Endodermal cell (in vitro differentiated cells): ENCODE measurements around the gene ATXN1. TPM values are rescaled to one million over a fixed set of nuclear protein-coding genes. Genes with fewer than 3 reads are reported as not detected.

Experiments used
- DNase-seq: peaks from one replicate; pipeline ENCODE4 v3.0.0-alpha.2; 2017
- H3K27ac ChIP-seq: 2 replicates; pipeline ENCODE4 v1.5.1; 2013; ENCODE audit warnings: mild to moderate bottlenecking, low read depth, low read length, moderate library complexity
- H3K27me3 ChIP-seq: 2 replicates; pipeline ENCODE4 v1.6.1; 2013; ENCODE audit warnings: mild to moderate bottlenecking, low read length, moderate library complexity; ENCODE audit not compliant: insufficient read depth, control insufficient read depth, poor library complexity, severe bottlenecking
- H3K36me3 ChIP-seq: 2 replicates; pipeline ENCODE4 v1.7.0; 2013; ENCODE audit warnings: mild to moderate bottlenecking, low read length, moderate library complexity; ENCODE audit not compliant: control insufficient read depth, insufficient read depth
- H3K4me1 ChIP-seq: one replicate; pipeline ENCODE4 v1.7.0; 2013; ENCODE audit warnings: low read length; ENCODE audit not compliant: control insufficient read depth, insufficient read depth
- H3K4me3 ChIP-seq: 2 replicates; pipeline ENCODE4 v1.5.1; 2013; ENCODE audit warnings: mild to moderate bottlenecking, low read length, moderate library complexity
- H3K9ac ChIP-seq: 2 replicates; pipeline ENCODE4 v1.6.1; 2013; ENCODE audit warnings: mild to moderate bottlenecking, low read length, moderate library complexity; ENCODE audit not compliant: poor library complexity, severe bottlenecking; ENCODE audit errors: extremely low read depth
- H3K9me3 ChIP-seq: 2 replicates; pipeline ENCODE4 v1.6.1; 2013; ENCODE audit warnings: mild to moderate bottlenecking, low read length, moderate library complexity; ENCODE audit not compliant: control insufficient read depth
- H3K27ac Mint-ChIP-seq: 2 replicates; pipeline ENCODE4 v1.8.0; 2020; ENCODE audit warnings: mixed read lengths
- H3K27me3 Mint-ChIP-seq: 2 replicates; pipeline ENCODE4 v1.8.0; 2021; ENCODE audit warnings: mild to moderate bottlenecking, mixed read lengths; ENCODE audit not compliant: insufficient read depth
- H3K36me3 Mint-ChIP-seq: 2 replicates; pipeline ENCODE4 v1.8.0; 2020; ENCODE audit warnings: low read depth, mixed read lengths
- H3K4me1 Mint-ChIP-seq: 2 replicates; pipeline ENCODE4 v1.8.0; 2020; ENCODE audit warnings: mixed read lengths
- H3K4me3 Mint-ChIP-seq: 2 replicates; pipeline ENCODE4 v1.8.0; 2020; ENCODE audit warnings: mild to moderate bottlenecking, moderate library complexity, mixed read lengths
- H3K9me3 Mint-ChIP-seq: 2 replicates; pipeline ENCODE4 v1.8.0; 2020; ENCODE audit warnings: mild to moderate bottlenecking, mixed read lengths
- WGBS, 2 experiments: methylation state at CpG; one replicate each; pipeline versions ENCODE4 v1.1.5 to v1.1.7; 2013; ENCODE audit warnings: missing lambda C conversion rate in 2 of 2, mixed read lengths in 1 of 2; ENCODE audit not compliant: insufficient coverage in 1 of 2, insufficient read length in 1 of 2; 5-methylcytosine and 5-hydroxymethylcytosine counted together
- total RNA-seq, 2 donors: library from RNA; stranded (reverse); fragmentation: NEBNext Ultra II Directional in 1 of 2; extraction: Animal tissue kit (Norgen Biotek cat#: 25700) in 1 of 2; gene quantifications; 2 replicates in 1 of 2; 3 replicates in 1 of 2; pipeline ENCODE4 v1.2.1, GENCODE V29; 2021
- TF ChIP-seq, protein P1 (sequence below): fragments of 200-600 bp; sonication (generic); conservative IDR thresholded peaks from 2 replicates; pipeline ENCODE4 v1.5.0; 2021; ENCODE audit warnings: antibody characterized with exemption, mild to moderate bottlenecking

Gene ATXN1
- total RNA-seq, 2 donors from 2014 or later: 10.4 to 15.9 TPM

DNA sequence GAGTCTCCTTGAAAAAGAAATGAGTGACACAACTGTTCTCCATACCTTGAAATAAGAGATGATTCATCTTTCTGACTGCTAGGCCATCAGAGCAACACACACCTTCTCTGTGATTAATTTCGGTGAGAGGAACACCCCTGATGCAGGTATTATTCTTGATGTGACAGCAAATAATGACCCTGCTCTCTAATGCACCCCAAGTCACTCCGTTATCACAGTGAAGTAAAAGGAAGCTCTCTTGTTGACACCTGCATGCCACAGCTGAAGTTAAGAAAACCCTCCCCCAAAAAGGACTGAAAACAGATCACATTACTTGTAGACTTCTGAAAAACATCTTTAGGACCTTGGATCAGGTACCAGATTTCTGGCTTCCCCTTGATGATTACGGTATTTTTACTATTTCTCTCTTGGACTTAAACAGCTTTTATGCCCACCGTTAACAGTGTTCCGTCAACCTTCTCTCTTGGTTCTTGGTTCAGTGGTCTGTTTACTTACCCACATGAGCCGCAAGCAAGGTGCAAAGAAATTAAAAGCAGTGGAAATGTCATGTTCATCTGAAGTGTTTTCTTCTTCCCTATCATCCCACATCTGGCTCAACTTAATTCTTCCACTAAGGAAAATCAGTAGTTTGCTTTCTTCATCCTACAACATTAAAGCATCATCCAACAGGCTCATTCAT is 273.1 kb downstream of the ATXN1 start:
- WGBS, 2 experiments: 92 to 98% methylated on average over 3 to 6 of the region's 6 CpGs
- Mint-ChIP-seq H3K36me3 (peaks cover 6% of the 10 kb centered on the region), H3K27me3 (no peaks in the 10 kb centered on the region), H3K4me3 (no peak overlapping the region), H3K27ac (no peak overlapping the region), H3K4me1 (peaks cover 19% of the 10 kb centered on the region), H3K9me3 (peaks cover 4% of the 10 kb centered on the region)
- no peak for DNase-seq
- no peak overlapping the region for H3K9ac ChIP-seq
- H3K9me3 ChIP-seq: peaks cover 4% of the 10 kb centered on the region
- TF ChIP-seq, protein P1, sequence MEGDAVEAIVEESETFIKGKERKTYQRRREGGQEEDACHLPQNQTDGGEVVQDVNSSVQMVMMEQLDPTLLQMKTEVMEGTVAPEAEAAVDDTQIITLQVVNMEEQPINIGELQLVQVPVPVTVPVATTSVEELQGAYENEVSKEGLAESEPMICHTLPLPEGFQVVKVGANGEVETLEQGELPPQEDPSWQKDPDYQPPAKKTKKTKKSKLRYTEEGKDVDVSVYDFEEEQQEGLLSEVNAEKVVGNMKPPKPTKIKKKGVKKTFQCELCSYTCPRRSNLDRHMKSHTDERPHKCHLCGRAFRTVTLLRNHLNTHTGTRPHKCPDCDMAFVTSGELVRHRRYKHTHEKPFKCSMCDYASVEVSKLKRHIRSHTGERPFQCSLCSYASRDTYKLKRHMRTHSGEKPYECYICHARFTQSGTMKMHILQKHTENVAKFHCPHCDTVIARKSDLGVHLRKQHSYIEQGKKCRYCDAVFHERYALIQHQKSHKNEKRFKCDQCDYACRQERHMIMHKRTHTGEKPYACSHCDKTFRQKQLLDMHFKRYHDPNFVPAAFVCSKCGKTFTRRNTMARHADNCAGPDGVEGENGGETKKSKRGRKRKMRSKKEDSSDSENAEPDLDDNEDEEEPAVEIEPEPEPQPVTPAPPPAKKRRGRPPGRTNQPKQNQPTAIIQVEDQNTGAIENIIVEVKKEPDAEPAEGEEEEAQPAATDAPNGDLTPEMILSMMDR: no peak
- no peaks in the 10 kb centered on the region for H3K4me1 ChIP-seq
- H3K4me3 ChIP-seq: no peak overlapping the region
- H3K36me3 ChIP-seq: no peaks in the 10 kb centered on the region
- no peak overlapping the region for H3K27ac ChIP-seq
- no peaks in the 10 kb centered on the region for H3K27me3 ChIP-seq

DNA sequence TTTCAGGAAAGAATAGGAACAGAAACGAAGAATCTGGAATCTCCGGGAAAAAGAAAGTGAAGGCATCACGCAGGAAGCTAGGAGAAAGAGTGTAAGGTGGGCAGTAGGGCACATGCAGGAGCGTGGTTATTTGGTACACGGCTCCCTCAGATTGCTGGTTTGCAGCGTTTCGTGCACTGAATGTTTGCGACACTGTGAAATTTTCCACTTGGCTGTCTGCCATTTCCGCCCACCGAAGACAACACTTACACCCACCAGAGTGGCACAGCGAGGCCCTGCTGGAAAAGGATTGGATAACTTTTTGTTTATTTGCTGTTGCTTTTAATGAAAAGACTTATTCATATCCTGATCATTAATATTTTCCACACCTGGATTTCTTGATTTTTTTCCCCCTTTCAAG is 274.6 kb downstream of the ATXN1 start:
- Mint-ChIP-seq H3K27ac (no peak overlapping the region), H3K9me3 (peaks cover 7% of the 10 kb centered on the region)

DNA sequence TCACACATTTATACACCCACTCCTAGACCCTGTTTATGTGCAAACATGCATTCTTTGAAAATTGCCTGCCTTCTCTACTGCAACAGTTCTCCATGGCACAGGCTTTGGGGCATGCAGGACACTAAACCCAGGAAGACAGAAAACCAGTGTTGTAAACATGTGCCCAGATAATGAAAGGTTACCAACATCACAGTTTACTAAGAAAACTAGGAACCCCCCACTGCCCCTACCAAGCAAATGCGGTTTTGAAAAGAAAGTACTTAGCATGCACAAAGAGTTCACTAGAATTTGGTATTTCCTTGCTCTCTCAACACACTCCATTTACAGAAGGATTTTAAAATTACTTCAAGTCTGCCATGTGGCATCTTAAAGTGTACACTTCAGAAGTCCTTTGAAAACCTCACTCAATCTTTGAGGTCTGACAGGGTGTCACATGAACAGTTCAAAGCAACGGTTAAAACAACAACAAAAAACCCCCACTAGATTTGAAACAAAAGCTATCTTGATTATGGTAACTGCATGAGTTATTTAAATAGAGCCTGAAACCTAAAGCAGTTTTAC is 277.9 kb downstream of the ATXN1 start:
- H3K27ac Mint-ChIP-seq: no peak overlapping the region
- Histone ChIP-seq H3K27me3 (no peaks in the 10 kb centered on the region), H3K4me1 (no peaks in the 10 kb centered on the region), H3K36me3 (no peaks in the 10 kb centered on the region), H3K4me3 (no peak overlapping the region), H3K9ac (no peak overlapping the region), H3K27ac (no peak overlapping the region), H3K9me3 (peaks cover 11% of the 10 kb centered on the region)
- 64 to 71% methylated on average over 1 to 2 of the region's 2 CpGs for WGBS, 2 experiments
- TF ChIP-seq, protein P1: no peak
- H3K4me1 Mint-ChIP-seq: peaks cover 13% of the 10 kb centered on the region
- H3K36me3 Mint-ChIP-seq: peaks cover 9% of the 10 kb centered on the region
- H3K9me3 Mint-ChIP-seq: peaks cover 7% of the 10 kb centered on the region
- no peak overlapping the region for H3K4me3 Mint-ChIP-seq
- no peaks in the 10 kb centered on the region for H3K27me3 Mint-ChIP-seq
- DNase-seq: no peak

More for the DNA sequence above, 274.6 kb downstream of the ATXN1 start:
- TF ChIP-seq, protein P1: no peak
- H3K36me3 Mint-ChIP-seq: peaks cover 9% of the 10 kb centered on the region
- Histone ChIP-seq H3K4me3 (no peak overlapping the region), H3K27me3 (no peaks in the 10 kb centered on the region), H3K4me1 (no peaks in the 10 kb centered on the region), H3K27ac (no peak overlapping the region), H3K9me3 (peaks cover 11% of the 10 kb centered on the region), H3K36me3 (no peaks in the 10 kb centered on the region), H3K9ac (no peak overlapping the region)
- H3K4me1 Mint-ChIP-seq: peaks cover 15% of the 10 kb centered on the region
- no peaks in the 10 kb centered on the region for H3K27me3 Mint-ChIP-seq
- no peak overlapping the region for H3K4me3 Mint-ChIP-seq
- no peak for DNase-seq
- WGBS, 2 experiments: 95 to 98% methylated on average over 8 to 10 of the region's 11 CpGs
